Endothelial cell of umbilical vein (primary cell): ENCODE data around the gene XIAP. TPM values are rescaled to one million over a fixed set of nuclear protein-coding genes. Genes with fewer than 3 reads are reported as not detected.

Experiments used
- BruUV-seq: library from RNA; stranded (reverse); fragments of 400-500 nt; replicated peaks from 2 replicates; lab custom pipeline; 2021; lab: Mats Ljungman, UMichigan
- CTCF ChIA-PET: fragments of 300-600, 350-600 bp; sonication (Branson Sonifier 250); formaldehyde crosslinking; loops from one replicate; lab custom pipeline; 2021; ENCODE audit warnings: antibody characterized with exemption, inconsistent platforms; lab: Charles Lee
- POLR2A ChIA-PET: fragments of 300-600, 350-600 bp; sonication (Branson Sonifier 250); formaldehyde crosslinking; loops from one replicate; lab custom pipeline; 2021; ENCODE audit warnings: antibody characterized with exemption, inconsistent platforms; lab: Charles Lee
- DNase-seq: peaks from one replicate; pipeline ENCODE4 v3.0.0-alpha.2; 2011; ENCODE audit warnings: low read depth, low spot score
- FAIRE-seq: peaks from 2 replicates; lab custom pipeline; 2011; peaks lifted over from hg19 to GRCh38; lab: Jason Lieb, UNC
- H2AFZ ChIP-seq: 2 replicates; pipeline ENCODE4 v1.6.0; 2012; ENCODE audit warnings: low read depth, low read length, control low read depth, inconsistent platforms
- H3K27ac ChIP-seq: 2 replicates; pipeline ENCODE4 v1.5.1; 2011; ENCODE audit warnings: low read depth, mild to moderate bottlenecking, control low read depth, low read length, moderate library complexity; ENCODE audit not compliant: insufficient read depth
- H3K27me3 ChIP-seq, 2 experiments: 2 replicates each; pipeline versions ENCODE4 v1.6.0 to v1.6.1; 2011; ENCODE audit warnings: low read length in 2 of 2, mixed read lengths in 1 of 2; ENCODE audit not compliant: control insufficient read depth in 2 of 2, insufficient read depth in 2 of 2
- H3K36me3 ChIP-seq, 2 experiments: 2 replicates in 1 of 2; 3 replicates in 1 of 2; pipeline ENCODE4 v1.5.1; 2011; ENCODE audit warnings: low read length in 2 of 2, mild to moderate bottlenecking in 1 of 2, moderate library complexity in 1 of 2; ENCODE audit not compliant: control insufficient read depth in 2 of 2, insufficient read depth in 2 of 2; ENCODE audit errors: extremely low read depth in 1 of 2
- H3K4me1 ChIP-seq: 3 replicates; pipeline ENCODE4 v1.5.1; 2011; ENCODE audit warnings: mild to moderate bottlenecking, low read length; ENCODE audit not compliant: control insufficient read depth, insufficient read depth; ENCODE audit errors: extremely low read depth
- H3K4me2 ChIP-seq: 2 replicates; pipeline ENCODE4 v1.6.1; 2011; ENCODE audit warnings: low read length, control low read depth, mixed read lengths; ENCODE audit not compliant: insufficient read depth
- H3K4me3 ChIP-seq, 3 experiments: fragments of 200-600 bp in 1 of 3; sonication (generic), shearing (Covaris generic) in 1 of 3; replicated peaks in 1 of 3; 2 replicates each; pipeline ENCODE4 v1.5.1; 2011 to 2016; ENCODE audit warnings: control low read depth in 3 of 3, low read length in 3 of 3, mild to moderate bottlenecking in 2 of 3, inconsistent platforms in 1 of 3, low read depth in 1 of 3, moderate library complexity in 1 of 3; ENCODE audit not compliant: insufficient read depth in 1 of 3
- H3K79me2 ChIP-seq: 2 replicates; pipeline ENCODE4 v1.6.0; 2012; ENCODE audit warnings: low read length, inconsistent platforms; ENCODE audit not compliant: control insufficient read depth, insufficient read depth
- H3K9ac ChIP-seq: replicated peaks from 2 replicates; pipeline ENCODE3; 2011; ENCODE audit warnings: low read length, control low read depth; ENCODE audit not compliant: insufficient read depth; ENCODE audit errors: extremely low read depth
- H3K9me1 ChIP-seq: replicated peaks from 3 replicates; pipeline ENCODE4 v1.6.0; 2011; ENCODE audit warnings: mild to moderate bottlenecking, low read length; ENCODE audit not compliant: control insufficient read depth, insufficient read depth; ENCODE audit errors: extremely low read depth
- H3K9me3 ChIP-seq: replicated peaks from 2 replicates; pipeline ENCODE4 v1.5.1; 2012; ENCODE audit warnings: low read length, inconsistent platforms; ENCODE audit not compliant: control insufficient read depth, insufficient read depth
- H4K20me1 ChIP-seq: replicated peaks from 2 replicates; pipeline ENCODE3; 2011; ENCODE audit warnings: mild to moderate bottlenecking, low read length; ENCODE audit not compliant: control insufficient read depth, insufficient read depth; ENCODE audit errors: extremely low read depth
- EZH2 ChIP-seq: IDR thresholded peaks from 2 replicates; pipeline ENCODE4 v1.6.1; 2012; ENCODE audit warnings: borderline replicate concordance, low read depth, mild to moderate bottlenecking, moderate library complexity, low read length, inconsistent platforms; ENCODE audit not compliant: severe bottlenecking
- FOS ChIP-seq: IDR thresholded peaks from 2 replicates; pipeline ENCODE4 v1.6.1; 2011; ENCODE audit warnings: mild to moderate bottlenecking, low read length, moderate library complexity, borderline replicate concordance; ENCODE audit not compliant: insufficient read depth
- GATA2 ChIP-seq: IDR thresholded peaks from 2 replicates; pipeline ENCODE4 v1.7.0; 2011; ENCODE audit warnings: low read depth, mild to moderate bottlenecking, moderate library complexity, mixed read lengths, low read length; ENCODE audit not compliant: insufficient read length, insufficient read depth
- JUN ChIP-seq: IDR thresholded peaks from 2 replicates; pipeline ENCODE4 v1.6.1; 2011; ENCODE audit warnings: borderline replicate concordance, low read depth; ENCODE audit not compliant: insufficient read length, insufficient read depth
- MYC ChIP-seq: IDR thresholded peaks from one replicate; pipeline ENCODE4 v1.6.1; 2011; ENCODE audit warnings: mild to moderate bottlenecking, low read depth, low read length
- POLR2A ChIP-seq: IDR thresholded peaks from 2 replicates; pipeline ENCODE4 v1.6.1; 2012; ENCODE audit warnings: low read depth, mild to moderate bottlenecking, control low read depth, low read length
- POLR2AphosphoS5 ChIP-seq: IDR thresholded peaks from 2 replicates; pipeline ENCODE4 v1.6.1; 2012; ENCODE audit warnings: low read depth, mild to moderate bottlenecking, control low read depth, low read length, moderate library complexity; ENCODE audit not compliant: insufficient read depth
- dilution Hi-C: fragments of 300-500 bp; cut with MboI; formaldehyde crosslinking; loops from one replicate; pipeline ENCODE4 v1.15.0; 2019; ENCODE audit warnings: low sequenced_read_pairs; ENCODE audit not compliant: extremely low pct_ligation_motif_present
- intact Hi-C: fragments of 100-400 bp; cut with micrococcal nuclease; formaldehyde crosslinking; loops from one replicate; pipeline ENCODE4 v1.10.0; 2022
- polyA plus RNA-seq, 4 experiments: library from polyadenylated mRNA; depleted of rRNA in 3 of 4; stranded (reverse) in 3 of 4; unstranded in 1 of 4; fragments of >200 nt; gene quantifications; 2 replicates each; pipeline versions ENCODE4 v1.2.1 to v1.2.3, GENCODE V29; 2011 to 2012; ENCODE audit warnings: missing spikeins in 1 of 4
- total RNA-seq: library from RNA; stranded (reverse); gene quantifications from 2 replicates; pipeline ENCODE4 v1.2.3, GENCODE V29; 2021
- TF ChIP-seq, protein P1 (sequence below): IDR thresholded peaks from 2 replicates; pipeline ENCODE4 v1.6.1; 2011; ENCODE audit not compliant: insufficient read depth, insufficient read length
- TF ChIP-seq, protein P2 (sequence below), 2 donors: IDR thresholded peaks; 1 replicate in 1 of 2; 2 replicates in 1 of 2; pipeline ENCODE4 v1.5.1; 2011; ENCODE audit warnings: low read length in 2 of 2, mild to moderate bottlenecking in 2 of 2, moderate library complexity in 2 of 2, control low read depth in 1 of 2, inconsistent platforms in 1 of 2, low read depth in 1 of 2; ENCODE audit not compliant: insufficient read depth in 1 of 2; ENCODE audit errors: extremely low read depth in 1 of 2

Gene XIAP
- total and polyA plus RNA-seq, 2 donors (not counting 3 experiments of a cell fraction or from before 2014, with no cell fraction given) = 8.1 to 38.3 TPM

DNA sequence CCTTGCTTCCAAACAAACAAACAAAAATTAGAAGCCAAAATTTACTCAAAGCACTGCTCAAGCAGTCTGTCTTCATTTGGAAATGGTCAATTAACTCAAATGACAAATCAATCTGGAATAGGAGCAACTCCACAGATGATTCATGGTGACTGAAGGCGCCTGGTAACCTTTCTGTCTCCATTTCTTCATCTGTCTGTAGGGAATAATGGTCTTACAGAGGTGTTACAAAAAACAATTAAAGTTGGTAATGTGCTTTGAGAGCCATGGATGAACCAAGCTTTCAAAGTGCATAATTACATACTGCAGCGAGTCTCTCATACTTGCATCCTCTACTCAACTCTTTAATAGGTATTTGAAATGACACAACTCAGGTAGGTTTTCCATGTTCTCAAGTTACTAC lies 63.4 kb downstream of the XIAP start:
- Histone ChIP-seq H3K4me1 (no peaks in the 10 kb centered on the region), H3K36me3 (no peaks in the 10 kb centered on the region)

DNA sequence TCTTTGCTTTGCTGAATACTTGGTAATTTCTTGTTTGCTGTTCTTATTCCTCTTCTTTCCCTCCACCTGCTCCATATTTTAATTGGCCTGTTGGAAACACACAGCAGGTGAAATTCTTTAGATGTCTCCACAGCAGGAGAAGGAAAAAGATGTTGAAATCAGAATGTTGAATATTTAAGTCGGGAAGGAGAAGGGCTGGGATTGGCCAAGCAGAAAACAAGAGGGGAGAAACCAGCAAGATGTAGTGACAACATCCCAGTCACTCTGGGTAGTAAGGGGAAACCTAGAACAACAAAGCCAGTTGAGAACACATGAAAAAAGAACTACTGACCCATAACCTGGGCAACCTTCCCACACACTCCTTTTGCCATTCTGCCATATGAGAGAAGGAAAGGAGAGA lies 64.3 kb downstream of the XIAP start:
- Histone ChIP-seq H2AFZ (no peak overlapping the region), H3K4me1 (no peaks in the 10 kb centered on the region), H3K4me3 (no peak overlapping the region), H3K9ac (no peak overlapping the region), H3K27ac (no peak overlapping the region), H3K27me3 (no peaks in the 10 kb centered on the region), H3K9me3 (no peaks in the 10 kb centered on the region), H3K4me2 (no peak overlapping the region), H3K9me1 (no peaks in the 10 kb centered on the region), H4K20me1 (no peaks in the 10 kb centered on the region), H3K79me2 (no peaks in the 10 kb centered on the region), H3K36me3 (no peaks in the 10 kb centered on the region)
- ChIA-PET POLR2A (no interaction called here), CTCF (no interaction called here)
- DNase-seq (no peak), FAIRE-seq (no peak)
- intact Hi-C loops (no loop called here), dilution Hi-C loops (no loop called here)
- BruUV-seq = no TSS peak
- TF ChIP-seq POLR2AphosphoS5 = no peak
- TF ChIP-seq, protein P1, sequence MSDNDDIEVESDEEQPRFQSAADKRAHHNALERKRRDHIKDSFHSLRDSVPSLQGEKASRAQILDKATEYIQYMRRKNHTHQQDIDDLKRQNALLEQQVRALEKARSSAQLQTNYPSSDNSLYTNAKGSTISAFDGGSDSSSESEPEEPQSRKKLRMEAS = no peak
- TF ChIP-seq EZH2 = no peak
- TF ChIP-seq POLR2A = no peak
- no peak for TF ChIP-seq MYC
- TF ChIP-seq JUN = no peak
- no peak for TF ChIP-seq FOS
- TF ChIP-seq, protein P2, sequence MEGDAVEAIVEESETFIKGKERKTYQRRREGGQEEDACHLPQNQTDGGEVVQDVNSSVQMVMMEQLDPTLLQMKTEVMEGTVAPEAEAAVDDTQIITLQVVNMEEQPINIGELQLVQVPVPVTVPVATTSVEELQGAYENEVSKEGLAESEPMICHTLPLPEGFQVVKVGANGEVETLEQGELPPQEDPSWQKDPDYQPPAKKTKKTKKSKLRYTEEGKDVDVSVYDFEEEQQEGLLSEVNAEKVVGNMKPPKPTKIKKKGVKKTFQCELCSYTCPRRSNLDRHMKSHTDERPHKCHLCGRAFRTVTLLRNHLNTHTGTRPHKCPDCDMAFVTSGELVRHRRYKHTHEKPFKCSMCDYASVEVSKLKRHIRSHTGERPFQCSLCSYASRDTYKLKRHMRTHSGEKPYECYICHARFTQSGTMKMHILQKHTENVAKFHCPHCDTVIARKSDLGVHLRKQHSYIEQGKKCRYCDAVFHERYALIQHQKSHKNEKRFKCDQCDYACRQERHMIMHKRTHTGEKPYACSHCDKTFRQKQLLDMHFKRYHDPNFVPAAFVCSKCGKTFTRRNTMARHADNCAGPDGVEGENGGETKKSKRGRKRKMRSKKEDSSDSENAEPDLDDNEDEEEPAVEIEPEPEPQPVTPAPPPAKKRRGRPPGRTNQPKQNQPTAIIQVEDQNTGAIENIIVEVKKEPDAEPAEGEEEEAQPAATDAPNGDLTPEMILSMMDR (IDR thresholded peaks at IDR 0.05; ENCODE audit: extremely low read depth in 1 of 2, insufficient read depth in 1 of 2, low read depth in 1 of 2, low read length in 2 of 2) = no peak
- no peak for TF ChIP-seq GATA2

More for the DNA sequence above, 63.4 kb downstream of the XIAP start:
- Histone ChIP-seq H3K9me3 (no peaks in the 10 kb centered on the region), H3K4me2 (no peak overlapping the region), H2AFZ (no peak overlapping the region), H3K27me3 (no peaks in the 10 kb centered on the region), H3K4me3 (no peak overlapping the region), H3K27ac (no peak overlapping the region), H3K79me2 (no peaks in the 10 kb centered on the region), H3K9me1 (no peaks in the 10 kb centered on the region), H3K9ac (no peak overlapping the region), H4K20me1 (no peaks in the 10 kb centered on the region)
- TF ChIP-seq JUN = no peak
- TF ChIP-seq MYC = no peak
- no peak for TF ChIP-seq POLR2A
- TF ChIP-seq GATA2 = no peak
- TF ChIP-seq FOS = no peak
- dilution Hi-C loops (no loop called here), intact Hi-C loops (no loop called here)
- ChIA-PET CTCF (interaction anchor here (0.6 kb wide), 1 partner anchor 29 kb away, joined by 4 read pairs; no protein-coding TSS in a partner anchor), POLR2A (no interaction called here)
- FAIRE-seq (no peak), DNase-seq (no peak)
- BruUV-seq = no TSS peak
